ENCODE measurements around the gene AFF2.

GRCh38 chrX:148534291-148534690 lies 33.9 kb downstream of the AFF2 start:
- TF ChIP-seq MAX (IDR thresholded peaks at IDR 0.05) = no peak
- no peak for TF ChIP-seq POLR2A (IDR thresholded peaks at IDR 0.05; ENCODE audit: borderline replicate concordance, extremely low read depth, insufficient read depth, insufficient read length)

All from HCT116 (cell line).